Astrocyte of the spinal cord (primary cell): ENCODE data around the gene COPS8.

Experiments used
- DNase-seq: peaks from one replicate; pipeline ENCODE4 v3.0.0; 2011; ENCODE audit warnings: low read depth, low spot score
- H3K4me3 ChIP-seq: 2 replicates; pipeline ENCODE4 v1.5.1; 2011; ENCODE audit warnings: low read depth, mild to moderate bottlenecking, low read length, moderate library complexity
- CTCF ChIP-seq: IDR thresholded peaks from 2 replicates; pipeline ENCODE4 v1.5.1; 2012; ENCODE audit warnings: low read depth, mild to moderate bottlenecking, low read length, inconsistent platforms
- in situ Hi-C: cut with HindIII; loops from 2 replicates; pipeline ENCODE4 v1.10.0; 2017; ENCODE audit warnings: low sequenced_read_pairs

Gene COPS8

GRCh38 chr2:237097326-237097910 lies 11.7 kb downstream of the COPS8 start:
- no peak for DNase-seq
- in situ Hi-C loops, result no loop called here
- no peak overlapping the region for H3K4me3 ChIP-seq
- no peak for TF ChIP-seq CTCF

GRCh38 chr2:237097911-237098702 lies 12.4 kb downstream of the COPS8 start:
- in situ Hi-C loops, result no loop called here
- no peak overlapping the region for H3K4me3 ChIP-seq
- DNase-seq, result peak; percentile 92
- TF ChIP-seq CTCF, result no peak

- DNase-seq, result no peak
- in situ Hi-C loops, result no loop called here
- no peak overlapping the region for H3K4me3 ChIP-seq
- TF ChIP-seq CTCF, result no peak
Measured at GRCh38 chr2:237099804-237100203, 14.1 kb downstream of the COPS8 start.

GRCh38 chr2:237101118-237101979 lies 15.7 kb downstream of the COPS8 start:
- no peak overlapping the region for H3K4me3 ChIP-seq
- no peak for TF ChIP-seq CTCF
- DNase-seq, result no peak
- in situ Hi-C loops, result no loop called here

- in situ Hi-C loops, result no loop called here
- DNase-seq, result no peak
- H3K4me3 ChIP-seq, result no peak overlapping the region
- no peak for TF ChIP-seq CTCF
Measured at GRCh38 chr2:237102428-237102827, 16.7 kb downstream of the COPS8 start.

GRCh38 chr2:237109421-237109934 lies 23.8 kb downstream of the COPS8 start:
- in situ Hi-C loops, result no loop called here
- DNase-seq, result no peak
- no peak for TF ChIP-seq CTCF
- no peak overlapping the region for H3K4me3 ChIP-seq
